Effector memory CD8-positive, alpha-beta T cell (primary cell): ENCODE measurements around the gene ANP32A.
A peak's percentile ranks its signal among the peaks of the same experiment; 100 is the strongest.

Experiments
- ATAC-seq: fragments of 150-1000 bp; cut with Tn5 transposase; replicated peaks from 2 replicates; pipeline ENCODE4 v1.10.0; 2021; ENCODE audit warnings: mild to moderate bottlenecking, moderate library complexity
- DNase-seq, 3 experiments: peaks; one replicate each; pipeline ENCODE4 v3.0.0; 2021
- H3K27ac Mint-ChIP-seq, 2 donors: one replicate each; pipeline ENCODE4 v1.8.0; 2022; ENCODE audit warnings: mild to moderate bottlenecking in 2 of 2, mixed read lengths in 2 of 2, moderate library complexity in 2 of 2
- H3K27me3 Mint-ChIP-seq, 2 donors: one replicate each; pipeline ENCODE4 v1.8.0; 2022; ENCODE audit warnings: mixed read lengths in 2 of 2
- H3K36me3 Mint-ChIP-seq: one replicate; pipeline ENCODE4 v1.8.0; 2022; ENCODE audit warnings: mild to moderate bottlenecking, moderate library complexity, mixed read lengths; ENCODE audit not compliant: insufficient read depth
- H3K4me1 Mint-ChIP-seq, 2 donors: one replicate each; pipeline ENCODE4 v1.8.0; 2022; ENCODE audit warnings: low read depth in 2 of 2, mixed read lengths in 2 of 2
- H3K4me3 Mint-ChIP-seq, 2 donors: one replicate each; pipeline ENCODE4 v1.8.0; 2022; ENCODE audit warnings: mild to moderate bottlenecking in 2 of 2, mixed read lengths in 2 of 2, moderate library complexity in 2 of 2
- H3K9me3 Mint-ChIP-seq, 2 donors: one replicate each; pipeline ENCODE4 v1.8.0; 2022; ENCODE audit warnings: mixed read lengths in 2 of 2

Gene ANP32A

DNA sequence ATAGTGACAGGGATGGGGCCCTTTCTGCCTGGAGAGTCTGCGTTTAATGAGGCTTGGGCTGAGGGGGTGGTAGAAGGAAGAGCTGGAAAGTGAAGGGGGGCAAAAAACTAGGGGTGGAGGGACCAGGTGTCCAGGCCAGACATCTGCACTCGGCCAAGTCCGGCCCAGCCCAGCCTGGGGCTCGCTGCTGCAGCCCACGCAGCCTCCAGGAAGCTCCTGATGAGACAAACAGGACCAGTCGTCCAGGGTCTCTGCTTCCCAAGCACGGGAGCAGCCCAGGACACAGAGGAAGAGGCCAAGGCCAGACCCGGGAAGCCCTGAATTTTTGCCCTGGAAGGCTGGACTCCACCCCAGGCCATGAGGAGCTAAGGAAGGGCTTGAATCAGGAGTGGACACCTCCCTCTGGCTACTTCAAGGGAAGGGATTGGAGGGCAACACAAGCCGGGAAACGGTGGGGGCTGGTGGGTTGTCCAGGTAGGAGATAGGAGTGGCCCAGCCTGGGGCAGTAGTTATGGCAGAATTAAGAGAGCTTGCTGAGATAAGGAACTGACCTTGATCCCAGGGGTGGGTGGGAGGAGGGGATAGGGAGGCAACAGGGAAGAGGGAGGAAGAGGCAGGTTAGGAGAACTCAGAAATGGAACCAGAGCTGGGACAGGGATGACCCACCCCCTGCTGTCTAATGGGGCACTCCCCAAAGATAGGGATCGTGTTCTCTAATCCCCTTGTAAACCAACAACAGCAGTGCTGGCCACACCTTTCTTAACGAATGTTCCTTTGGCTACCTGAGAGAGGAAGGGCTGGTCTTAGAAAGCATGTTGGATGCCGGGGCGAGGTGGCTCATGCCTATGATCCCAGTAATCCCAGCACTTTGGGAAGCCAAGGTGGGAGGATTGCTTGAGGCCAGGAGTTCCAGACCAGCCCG is 89.5 kb downstream of the ANP32A start:
- H3K27me3 Mint-ChIP-seq, result no peaks in the 10 kb centered on the region
- no peak for ATAC-seq
- no peak overlapping the region for H3K27ac Mint-ChIP-seq

DNA sequence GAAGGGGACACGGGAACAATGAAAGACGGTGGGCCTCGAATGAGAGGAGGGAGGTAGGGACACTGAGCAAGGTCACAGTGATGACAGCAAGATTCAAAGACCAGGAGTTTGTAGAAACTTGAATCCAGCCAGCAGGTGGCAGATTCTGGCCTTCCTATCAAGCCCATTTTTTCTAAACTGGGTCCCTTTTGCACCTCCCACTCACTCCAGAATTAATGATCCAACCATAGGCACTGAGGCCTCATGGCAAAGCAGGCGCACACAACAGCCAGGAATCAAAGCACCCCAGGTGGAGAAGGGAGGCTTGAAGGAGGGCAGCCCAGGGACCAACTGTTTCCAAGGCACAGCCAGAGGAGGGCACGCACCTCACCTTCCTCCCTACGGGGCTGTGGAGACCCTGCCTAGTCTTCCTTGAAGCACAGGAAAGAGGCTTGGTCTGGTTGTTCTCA is 90.2 kb downstream of the ANP32A start:
- H3K4me1 Mint-ChIP-seq, result peaks cover 0 to 4% of the 10 kb centered on the region in 2 donors
- ATAC-seq (no peak), DNase-seq (peak in 2 of 3 experiments; percentile 3 to 5)
- no peaks in the 10 kb centered on the region for H3K9me3 Mint-ChIP-seq
- no peak overlapping the region for H3K4me3 Mint-ChIP-seq
- peaks cover 0 to 7% of the 10 kb centered on the region in 2 donors for H3K27me3 Mint-ChIP-seq
- H3K27ac Mint-ChIP-seq, result no peak overlapping the region
- no peaks in the 10 kb centered on the region for H3K36me3 Mint-ChIP-seq

More for the DNA sequence above, 89.5 kb downstream of the ANP32A start:
- Mint-ChIP-seq H3K4me3 (no peak overlapping the region), H3K4me1 (peaks cover 0 to 4% of the 10 kb centered on the region in 2 donors), H3K36me3 (no peaks in the 10 kb centered on the region), H3K9me3 (no peaks in the 10 kb centered on the region)
- DNase-seq, result no peak

DNA sequence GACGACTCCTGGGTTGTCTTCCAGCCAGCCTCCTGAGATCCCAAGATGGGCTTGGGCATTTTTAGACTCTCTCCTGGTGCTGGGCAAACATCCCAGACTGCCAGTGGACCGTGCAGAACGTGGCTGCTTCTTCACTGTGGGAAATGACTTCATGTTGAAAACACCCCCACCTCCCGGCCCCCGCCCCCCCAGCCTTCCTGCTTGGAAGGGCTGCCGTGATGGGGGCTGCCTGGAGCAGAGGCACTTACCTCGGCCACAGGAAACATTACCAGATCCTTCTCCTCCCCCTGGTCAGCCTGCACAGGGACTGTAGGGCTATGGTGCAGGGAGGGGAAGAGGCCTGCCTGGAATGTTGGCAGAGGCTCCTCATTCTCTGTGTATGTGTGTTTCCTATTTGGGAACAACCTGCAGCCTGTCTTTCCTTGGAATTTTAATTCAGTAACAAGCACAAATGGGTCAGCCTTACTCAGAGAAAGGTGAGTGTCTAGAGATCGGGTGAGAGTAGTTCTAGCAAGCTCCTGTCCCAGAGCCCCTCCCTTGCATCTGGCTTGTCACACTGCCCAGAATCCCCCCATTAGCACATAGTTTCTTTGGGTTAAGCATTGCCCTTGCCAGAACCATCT is 90.8 kb downstream of the ANP32A start:
- H3K4me1 Mint-ChIP-seq, result peaks cover 0 to 4% of the 10 kb centered on the region in 2 donors
- no peaks in the 10 kb centered on the region for H3K36me3 Mint-ChIP-seq
- DNase-seq (no peak), ATAC-seq (no peak)
- no peak overlapping the region for H3K27ac Mint-ChIP-seq
- H3K9me3 Mint-ChIP-seq, result no peaks in the 10 kb centered on the region
- peaks cover 0 to 10% of the 10 kb centered on the region in 2 donors for H3K27me3 Mint-ChIP-seq
- no peak overlapping the region for H3K4me3 Mint-ChIP-seq
